Calu3 (cell line): ENCODE results near the gene PTPRG. TPM values are rescaled to one million over a fixed set of nuclear protein-coding genes. Genes with fewer than 3 reads are reported as not detected.
"Not testable (repeated sequence)": the region's sequence is repeated elsewhere in the genome, so short reads cannot be mapped to it uniquely, and the experiment has no call there.

Experiments used
- BruUV-seq: library from RNA; stranded (reverse); fragments of 400-500 nt; replicated peaks from 2 replicates; lab custom pipeline; 2021; lab: Mats Ljungman, UMichigan
- CTCF ChIA-PET: fragments of 300-600 bp; sonication (Branson Sonifier 250); formaldehyde crosslinking; loops from one replicate; lab custom pipeline; 2022; ENCODE audit warnings: antibody characterized with exemption; lab: Charles Lee
- DNase-seq: peaks from one replicate; pipeline ENCODE4 v3.0.0; 2022
- H3K27ac Mint-ChIP-seq: one replicate; pipeline ENCODE4 v1.8.0; 2022; ENCODE audit warnings: mixed read lengths; ENCODE audit not compliant: unreplicated experiment
- H3K27me3 Mint-ChIP-seq: one replicate; pipeline ENCODE4 v1.8.0; 2022; ENCODE audit warnings: mixed read lengths; ENCODE audit not compliant: unreplicated experiment
- H3K36me3 Mint-ChIP-seq: one replicate; pipeline ENCODE4 v1.8.0; 2022; ENCODE audit warnings: mild to moderate bottlenecking, moderate library complexity, mixed read lengths; ENCODE audit not compliant: insufficient read depth, unreplicated experiment
- H3K4me1 Mint-ChIP-seq: one replicate; pipeline ENCODE4 v1.8.0; 2022; ENCODE audit warnings: mild to moderate bottlenecking, low read depth, mixed read lengths; ENCODE audit not compliant: unreplicated experiment
- H3K4me3 Mint-ChIP-seq: one replicate; pipeline ENCODE4 v1.8.0; 2022; ENCODE audit warnings: mild to moderate bottlenecking, low read depth, moderate library complexity, mixed read lengths; ENCODE audit not compliant: unreplicated experiment
- H3K9me3 Mint-ChIP-seq: one replicate; pipeline ENCODE4 v1.8.0; 2022; ENCODE audit warnings: low read depth, mixed read lengths; ENCODE audit not compliant: unreplicated experiment
- CTCF ChIP-seq: fragments of 200-600 bp; IDR thresholded peaks from one replicate; pipeline ENCODE4 v1.8.0; 2022; ENCODE audit warnings: antibody characterized with exemption; ENCODE audit not compliant: unreplicated experiment
- intact Hi-C: fragments of 100-400 bp; cut with micrococcal nuclease; formaldehyde crosslinking; loops from one replicate; pipeline ENCODE4 v1.10.0; 2022; ENCODE audit not compliant: unreplicated experiment
- total RNA-seq: library from RNA; stranded (reverse); gene quantifications from 2 replicates; pipeline ENCODE4 v1.2.3, GENCODE V29; 2022

The PTPRG gene
- total RNA-seq, 1 experiment from 2014 or later = 0.35 TPM

GRCh38 chr3:61691466-61691865 is 130.1 kb downstream of the PTPRG start:
- no TSS peak for BruUV-seq
- Mint-ChIP-seq H3K36me3 (no peaks in the 10 kb centered on the region), H3K4me1 (no peaks in the 10 kb centered on the region), H3K27me3 (no peaks in the 10 kb centered on the region), H3K4me3 (no peak overlapping the region), H3K27ac (no peak overlapping the region), H3K9me3 (peaks cover 10% of the 10 kb centered on the region)
- CTCF ChIA-PET = no interaction called here
- TF ChIP-seq CTCF = no peak
- no peak for DNase-seq
- intact Hi-C loops = no loop called here

- intact Hi-C loops = no loop called here
- peaks cover 6% of the 10 kb centered on the region for H3K9me3 Mint-ChIP-seq
- H3K4me1 Mint-ChIP-seq = no peaks in the 10 kb centered on the region
- CTCF ChIA-PET = no interaction called here
- H3K36me3 Mint-ChIP-seq = no peaks in the 10 kb centered on the region
- BruUV-seq = no TSS peak
- no peak for TF ChIP-seq CTCF
- DNase-seq = no peak
- H3K27ac Mint-ChIP-seq = no peak overlapping the region
- H3K4me3 Mint-ChIP-seq = no peak overlapping the region
- H3K27me3 Mint-ChIP-seq = no peaks in the 10 kb centered on the region
Measured at GRCh38 chr3:61697301-61697700, 135.9 kb downstream of the PTPRG start.

GRCh38 chr3:61698278-61699072 is 137.1 kb downstream of the PTPRG start:
- H3K27me3 Mint-ChIP-seq, H3K27ac Mint-ChIP-seq, H3K4me3 Mint-ChIP-seq, H3K4me1 Mint-ChIP-seq, DNase-seq, intact Hi-C loops, CTCF ChIA-PET, BruUV-seq, H3K36me3 Mint-ChIP-seq, H3K9me3 Mint-ChIP-seq: not testable (repeated sequence)

- H3K9me3 Mint-ChIP-seq = peaks cover 2% of the 10 kb centered on the region
- H3K4me1 Mint-ChIP-seq = no peaks in the 10 kb centered on the region
- H3K36me3 Mint-ChIP-seq = no peaks in the 10 kb centered on the region
- intact Hi-C loops = no loop called here
- DNase-seq = no peak
- no peak overlapping the region for H3K27ac Mint-ChIP-seq
- H3K27me3 Mint-ChIP-seq = no peaks in the 10 kb centered on the region
- CTCF ChIA-PET = no interaction called here
- no peak overlapping the region for H3K4me3 Mint-ChIP-seq
- no TSS peak for BruUV-seq
- no peak for TF ChIP-seq CTCF
Measured at GRCh38 chr3:61699622-61700021, 138.3 kb downstream of the PTPRG start.

- H3K27ac Mint-ChIP-seq = no peak overlapping the region
- no TSS peak for BruUV-seq
Measured at GRCh38 chr3:61701011-61701410, 139.6 kb downstream of the PTPRG start.

More at GRCh38 chr3:61701011-61701410, 139.6 kb downstream of the PTPRG start:
- DNase-seq = no peak
- CTCF ChIA-PET = no interaction called here
- Mint-ChIP-seq H3K9me3 (peaks cover 5% of the 10 kb centered on the region), H3K4me1 (no peaks in the 10 kb centered on the region), H3K36me3 (no peaks in the 10 kb centered on the region), H3K4me3 (no peak overlapping the region), H3K27me3 (no peaks in the 10 kb centered on the region)
- TF ChIP-seq CTCF = no peak
- intact Hi-C loops = no loop called here
